ENCODE results near the gene ZC3H13. TPM values are rescaled to one million over a fixed set of nuclear protein-coding genes. Genes with fewer than 3 reads are reported as not detected.

ZC3H13 gene
- total RNA-seq, 1 donor from 2014 or later: 10.5 TPM

DNA sequence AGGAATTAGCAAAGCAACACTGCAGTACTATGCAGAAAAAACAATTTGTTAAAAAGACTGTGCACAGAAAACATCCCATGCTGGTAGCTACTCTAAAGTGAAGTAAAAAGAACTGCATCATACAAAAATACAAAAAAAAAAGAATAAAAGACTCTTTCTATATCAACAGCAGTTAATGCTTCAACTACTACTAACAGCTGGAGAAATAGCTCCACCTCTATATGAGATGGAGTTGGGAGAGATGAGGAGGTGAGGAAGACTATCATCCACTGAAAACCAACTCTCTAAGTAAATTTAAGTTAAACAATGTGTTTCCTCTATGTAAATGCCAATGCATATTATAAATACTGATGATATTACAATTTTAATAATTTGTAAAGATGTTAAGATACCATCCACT, 1.8 kb downstream of the ZC3H13 start:
- Histone ChIP-seq H3K27me3 (ENCODE audit: control insufficient read depth, insufficient read depth, low read length) (no peaks in the 10 kb centered on the region), H3K4me3 (ENCODE audit: low read depth, low read length) (no peak overlapping the region), H3K36me3 (ENCODE audit: control insufficient read depth, insufficient read depth, low read length) (no peaks in the 10 kb centered on the region)
- TF ChIP-seq, protein P1, sequence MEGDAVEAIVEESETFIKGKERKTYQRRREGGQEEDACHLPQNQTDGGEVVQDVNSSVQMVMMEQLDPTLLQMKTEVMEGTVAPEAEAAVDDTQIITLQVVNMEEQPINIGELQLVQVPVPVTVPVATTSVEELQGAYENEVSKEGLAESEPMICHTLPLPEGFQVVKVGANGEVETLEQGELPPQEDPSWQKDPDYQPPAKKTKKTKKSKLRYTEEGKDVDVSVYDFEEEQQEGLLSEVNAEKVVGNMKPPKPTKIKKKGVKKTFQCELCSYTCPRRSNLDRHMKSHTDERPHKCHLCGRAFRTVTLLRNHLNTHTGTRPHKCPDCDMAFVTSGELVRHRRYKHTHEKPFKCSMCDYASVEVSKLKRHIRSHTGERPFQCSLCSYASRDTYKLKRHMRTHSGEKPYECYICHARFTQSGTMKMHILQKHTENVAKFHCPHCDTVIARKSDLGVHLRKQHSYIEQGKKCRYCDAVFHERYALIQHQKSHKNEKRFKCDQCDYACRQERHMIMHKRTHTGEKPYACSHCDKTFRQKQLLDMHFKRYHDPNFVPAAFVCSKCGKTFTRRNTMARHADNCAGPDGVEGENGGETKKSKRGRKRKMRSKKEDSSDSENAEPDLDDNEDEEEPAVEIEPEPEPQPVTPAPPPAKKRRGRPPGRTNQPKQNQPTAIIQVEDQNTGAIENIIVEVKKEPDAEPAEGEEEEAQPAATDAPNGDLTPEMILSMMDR (IDR thresholded peaks at IDR 0.05; ENCODE audit: insufficient read depth, low read length, severe bottlenecking): no peak
- no peak for DNase-seq (ENCODE audit: low read depth)
- FAIRE-seq: no peak

DNA sequence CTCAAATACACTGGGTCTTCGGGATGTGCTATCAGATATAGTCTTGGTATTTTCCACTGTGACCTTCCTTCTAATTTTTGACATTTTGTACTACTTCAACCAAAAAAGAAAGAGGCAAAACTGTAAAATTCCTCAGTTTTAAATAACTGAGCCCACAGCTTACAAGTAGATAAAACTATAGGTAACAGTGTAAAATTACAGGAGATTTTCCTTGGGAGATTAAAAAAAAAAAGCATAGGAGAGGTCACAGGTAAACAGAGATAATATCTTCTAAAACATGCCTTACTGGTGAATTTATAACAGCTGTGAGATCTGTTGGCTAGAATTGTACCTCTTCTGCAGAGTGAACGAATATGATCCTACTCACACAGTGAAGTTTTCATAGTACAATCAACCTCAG, 7.1 kb downstream of the ZC3H13 start:
- TF ChIP-seq, protein P1 (IDR thresholded peaks at IDR 0.05; ENCODE audit: insufficient read depth, low read length, severe bottlenecking): no peak

GRCh38 chr13:46043647-46044046, 8.9 kb downstream of the ZC3H13 start:
- TF ChIP-seq, protein P1 (IDR thresholded peaks at IDR 0.05; ENCODE audit: insufficient read depth, low read length, severe bottlenecking): no peak
- Histone ChIP-seq H3K27me3 (ENCODE audit: control insufficient read depth, insufficient read depth, low read length) (no peaks in the 10 kb centered on the region), H3K36me3 (ENCODE audit: control insufficient read depth, insufficient read depth, low read length) (peaks cover 3% of the 10 kb centered on the region), H3K4me3 (ENCODE audit: low read depth, low read length) (no peak overlapping the region)
- DNase-seq (ENCODE audit: low read depth): no peak
- no peak for FAIRE-seq

More for the DNA sequence above, 7.1 kb downstream of the ZC3H13 start:
- peaks cover 2% of the 10 kb centered on the region for H3K36me3 ChIP-seq (ENCODE audit: control insufficient read depth, insufficient read depth, low read length)
- DNase-seq (ENCODE audit: low read depth) (no peak), FAIRE-seq (no peak)
- no peaks in the 10 kb centered on the region for H3K27me3 ChIP-seq (ENCODE audit: control insufficient read depth, insufficient read depth, low read length)
- H3K4me3 ChIP-seq (ENCODE audit: low read depth, low read length): no peak overlapping the region

DNA sequence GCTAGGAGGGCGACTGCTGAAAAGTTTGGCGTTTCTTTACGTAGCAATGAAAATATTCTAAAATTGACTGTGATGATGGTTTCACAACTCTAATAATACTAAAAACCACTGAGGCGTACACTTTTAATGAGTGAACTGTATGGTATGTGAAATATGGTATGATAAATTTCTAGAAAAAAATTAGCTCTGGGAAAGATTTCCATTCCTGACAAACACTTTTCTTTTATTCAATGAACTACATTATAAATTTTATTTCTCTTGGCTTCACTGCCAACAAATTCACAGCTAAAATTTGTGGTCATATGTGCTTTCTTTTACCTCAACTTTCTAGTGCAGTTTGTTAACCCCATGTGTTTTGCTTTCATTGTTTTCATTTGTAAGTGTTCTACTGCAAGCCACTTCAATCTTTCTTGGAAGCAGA, 11.1 kb downstream of the ZC3H13 start:
- Histone ChIP-seq H3K36me3 (ENCODE audit: control insufficient read depth, insufficient read depth, low read length) (peaks cover 5% of the 10 kb centered on the region), H3K27me3 (ENCODE audit: control insufficient read depth, insufficient read depth, low read length) (no peaks in the 10 kb centered on the region), H3K4me3 (ENCODE audit: low read depth, low read length) (no peak overlapping the region)
- no peak for FAIRE-seq
- TF ChIP-seq, protein P1 (IDR thresholded peaks at IDR 0.05; ENCODE audit: insufficient read depth, low read length, severe bottlenecking): no peak
- no peak for DNase-seq (ENCODE audit: low read depth)

GRCh38 chr13:46040763-46041162, 11.8 kb downstream of the ZC3H13 start:
- no peak overlapping the region for H3K4me3 ChIP-seq (ENCODE audit: low read depth, low read length)
- DNase-seq (ENCODE audit: low read depth): no peak
- H3K36me3 ChIP-seq (ENCODE audit: control insufficient read depth, insufficient read depth, low read length): peaks cover 5% of the 10 kb centered on the region
- TF ChIP-seq, protein P1 (IDR thresholded peaks at IDR 0.05; ENCODE audit: insufficient read depth, low read length, severe bottlenecking): no peak
- H3K27me3 ChIP-seq (ENCODE audit: control insufficient read depth, insufficient read depth, low read length): no peaks in the 10 kb centered on the region
- FAIRE-seq: no peak

Measured in bronchial epithelial cell (primary cell).